A673 (cell line): ENCODE results near the gene TIFAB.

Experiments
- CTCF ChIP-seq: fragments of 300-800, 200-600 bp; sonication (generic); conservative IDR thresholded peaks from 2 replicates; pipeline ENCODE4 v1.5.1; 2017; ENCODE audit warnings: low read depth, mild to moderate bottlenecking, antibody characterized with exemption, low read length, moderate library complexity, mixed read lengths
- EZH2 ChIP-seq: fragments of 200-600 bp; sonication (generic); IDR thresholded peaks from 2 replicates; pipeline ENCODE4 v1.6.1; 2017; ENCODE audit warnings: borderline replicate concordance, low read depth, mild to moderate bottlenecking, mixed read lengths, antibody characterized with exemption, low read length; ENCODE audit not compliant: poor library complexity, severe bottlenecking

- TF ChIP-seq CTCF (no peak), EZH2 (no peak)
Measured at GRCh38 chr5:135438636-135439221, 13.4 kb downstream of the TIFAB start.
